Tibial nerve (tissue), 4 donors: ENCODE data around the gene PCSK5.

Experiments
- CTCF ChIP-seq, 5 experiments: fragments of 200-600 bp in 3 of 5; fragments of 450-650 bp in 2 of 5; sonication (generic) in 3 of 5; IDR thresholded peaks; one replicate each; pipeline ENCODE4 v1.5.1; 2016 to 2019; ENCODE audit warnings: antibody characterized with exemption in 5 of 5, mild to moderate bottlenecking in 3 of 5, moderate library complexity in 2 of 5
- EP300 ChIP-seq, 2 donors: sonication (generic); formaldehyde crosslinking; IDR thresholded peaks; one replicate each; pipeline ENCODE4 v1.6.1; 2017; ENCODE audit warnings: antibody characterized with exemption in 2 of 2, mild to moderate bottlenecking in 1 of 2
- POLR2A ChIP-seq, 2 donors: fragments of 450-650 bp; IDR thresholded peaks; one replicate each; pipeline ENCODE4 v1.6.1; 2017; ENCODE audit warnings: antibody characterized with exemption in 2 of 2, mild to moderate bottlenecking in 2 of 2, moderate library complexity in 2 of 2

DNA sequence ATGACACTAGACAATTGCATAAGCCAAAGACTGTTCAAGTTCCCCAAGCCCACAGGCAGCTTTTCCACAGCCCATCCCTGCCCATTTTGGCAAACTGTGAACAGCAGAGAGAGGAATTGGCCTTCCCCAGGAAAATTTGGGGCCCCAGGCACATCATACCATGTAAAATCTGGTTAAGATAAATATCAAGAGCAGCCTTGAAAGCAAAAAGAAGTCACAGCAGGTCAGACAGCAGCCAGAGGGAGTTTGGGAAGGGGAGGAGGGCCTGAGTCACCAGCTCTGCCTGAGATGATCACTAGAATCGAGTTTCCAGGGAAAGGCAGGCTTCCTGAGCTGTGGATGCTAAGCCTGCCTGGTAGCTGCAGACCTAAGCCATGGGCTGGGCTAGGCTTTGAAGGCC is 324.6 kb downstream of the PCSK5 start:
- TF ChIP-seq CTCF (IDR thresholded peaks at IDR 0.05) (no peak), POLR2A (IDR thresholded peaks at IDR 0.05) (no peak), EP300 (IDR thresholded peaks at IDR 0.05) (no peak)
